HG02759 (cell line): ENCODE results near the gene MVB12B.

Experiments
- ATAC-seq: cut with Tn5 transposase; IDR thresholded peaks from one replicate; pipeline ENCODE4 v1.9.1; 2021; ENCODE audit warnings: mild to moderate bottlenecking, moderate library complexity; ENCODE audit not compliant: unreplicated experiment

The MVB12B gene

DNA sequence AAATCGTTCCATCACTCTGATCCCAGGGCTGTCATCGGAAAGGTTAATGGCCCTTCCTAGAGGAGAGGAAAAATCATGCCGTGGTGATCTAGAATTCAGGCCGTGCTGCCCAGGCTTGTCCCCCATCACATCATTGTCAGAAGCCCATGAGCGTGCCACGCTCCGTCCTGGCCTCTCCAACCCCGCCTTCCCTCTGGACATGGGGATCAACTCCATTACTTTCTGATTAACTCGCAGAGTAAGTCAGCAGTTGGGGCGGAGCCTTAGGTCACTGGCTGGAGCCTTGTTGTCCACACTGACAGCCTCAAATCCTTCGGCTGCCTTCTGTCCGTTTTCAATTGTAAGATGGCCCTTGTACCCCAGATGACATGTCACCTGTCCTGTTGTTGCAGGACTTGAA is 75.0 kb downstream of the MVB12B start:
- ATAC-seq: no peak

DNA sequence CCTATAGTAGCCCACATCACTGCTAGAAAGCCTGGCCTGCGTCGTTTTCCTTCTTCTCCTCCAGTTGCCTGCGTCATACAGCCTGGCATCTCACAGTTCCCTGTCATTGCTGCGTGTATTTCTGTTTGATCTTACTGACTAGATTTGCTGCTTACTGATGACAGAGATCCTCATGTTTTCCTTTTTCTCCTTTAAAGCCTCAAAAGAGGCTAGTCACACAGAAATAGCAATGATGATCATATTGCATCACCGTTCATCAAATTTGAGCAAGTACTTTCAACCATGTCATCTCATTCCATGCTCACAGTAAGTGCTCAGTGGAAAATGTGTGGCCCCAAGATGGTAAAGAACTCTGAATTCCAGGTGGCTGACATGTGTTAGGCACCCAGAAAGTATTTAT is 76.8 kb downstream of the MVB12B start:
- ATAC-seq: no peak

DNA sequence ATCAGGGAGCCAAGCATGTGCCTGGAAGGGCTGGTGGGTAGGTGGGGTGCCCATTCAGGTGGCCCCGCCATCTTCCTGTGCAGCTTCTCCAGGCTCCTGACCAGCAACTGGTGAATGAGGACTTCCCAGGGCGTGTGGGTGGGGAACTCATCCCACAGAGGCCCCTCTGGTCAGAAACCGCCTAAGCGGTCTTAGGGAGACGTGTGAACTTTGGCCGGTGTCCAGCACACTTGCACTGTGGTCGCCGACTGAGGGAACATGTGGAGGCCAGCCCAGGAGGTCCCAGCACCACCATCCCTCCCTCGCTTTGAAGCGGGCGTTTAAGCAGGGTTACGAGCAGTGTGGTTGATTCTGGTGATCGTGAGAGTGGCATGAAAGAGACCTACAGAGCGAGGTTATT is 77.8 kb downstream of the MVB12B start:
- ATAC-seq: no peak

DNA sequence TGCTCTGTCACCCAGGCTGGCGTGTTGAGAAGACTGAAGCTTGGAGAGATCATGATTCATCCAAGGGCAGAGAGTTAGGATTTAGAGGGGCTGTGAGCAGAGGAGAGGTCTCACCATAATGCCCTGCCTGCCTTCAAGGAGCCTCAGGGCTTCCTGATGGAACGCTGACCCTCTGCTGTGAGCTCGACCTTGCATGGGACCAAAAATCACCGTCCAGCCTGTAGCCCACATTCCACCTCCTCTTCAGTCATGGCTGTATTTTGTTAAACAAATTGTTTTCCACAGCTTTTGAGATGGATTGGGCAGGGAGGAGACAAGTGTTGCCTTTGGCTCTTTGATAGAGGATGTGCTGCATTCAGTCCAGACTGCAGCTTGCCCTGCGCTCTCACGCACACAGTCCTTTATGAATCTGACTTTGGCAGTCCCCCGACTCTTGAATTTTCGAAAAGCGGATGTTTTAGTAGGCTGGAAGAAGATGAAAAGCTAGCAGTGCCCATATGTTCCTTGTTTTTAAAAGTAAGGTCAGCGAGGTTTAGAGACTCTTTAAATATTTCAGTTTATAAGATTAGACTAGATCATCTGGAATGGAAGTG is 79.5 kb downstream of the MVB12B start:
- no peak for ATAC-seq

DNA sequence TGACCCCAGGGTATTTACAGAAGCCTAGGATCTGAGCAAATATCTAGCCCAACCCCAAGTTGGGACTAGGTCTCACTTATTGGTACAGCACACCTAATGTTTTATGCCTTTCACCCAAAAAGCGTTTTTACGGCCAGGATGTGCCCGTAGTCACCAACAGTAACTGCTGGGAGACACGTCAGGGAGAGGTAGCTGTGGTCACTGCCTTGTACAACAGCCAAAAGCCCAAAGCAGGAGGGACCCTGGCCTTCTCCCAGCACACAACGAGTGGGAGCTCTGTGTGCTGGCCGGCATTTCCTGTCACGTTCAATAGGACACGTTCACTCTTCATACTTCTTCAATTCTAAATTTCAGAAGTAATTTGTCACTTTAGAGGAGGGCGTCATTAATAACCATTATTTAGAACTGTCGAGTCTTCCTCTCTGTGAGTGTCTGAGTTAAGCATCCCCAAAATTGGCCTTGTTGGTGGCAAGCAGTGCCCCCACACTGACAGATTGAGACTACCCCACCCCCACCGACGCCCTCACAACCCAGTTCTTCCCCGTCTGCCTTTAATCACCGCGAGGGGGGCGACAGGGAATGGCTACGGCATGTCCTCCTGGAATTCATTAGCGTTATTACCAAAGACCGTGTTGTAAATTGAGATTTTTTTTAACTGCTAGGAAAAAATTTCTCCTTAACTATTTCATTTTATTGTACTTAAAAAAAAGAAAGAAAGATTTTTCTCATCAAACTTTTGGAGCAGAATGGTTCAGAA is 80.7 kb downstream of the MVB12B start:
- no peak for ATAC-seq

DNA sequence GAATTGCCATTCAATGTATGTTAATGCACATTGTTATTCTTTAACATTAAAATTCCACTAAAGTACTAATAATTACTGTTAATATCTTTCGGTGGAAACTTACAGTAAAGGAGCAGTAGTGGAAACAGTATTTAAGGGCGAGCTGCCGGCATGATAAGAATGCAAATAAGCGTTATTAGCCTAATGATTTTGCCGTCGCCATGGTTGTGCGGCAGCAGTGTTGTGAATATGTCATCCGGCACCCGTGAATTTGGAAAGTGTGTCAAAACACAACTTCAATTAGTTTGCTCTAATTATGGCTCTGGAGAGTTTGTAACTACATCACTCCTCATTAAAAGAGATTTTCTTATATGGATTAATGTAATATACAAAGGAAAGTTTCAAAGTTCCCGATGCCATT is 81.4 kb downstream of the MVB12B start:
- no peak for ATAC-seq

DNA sequence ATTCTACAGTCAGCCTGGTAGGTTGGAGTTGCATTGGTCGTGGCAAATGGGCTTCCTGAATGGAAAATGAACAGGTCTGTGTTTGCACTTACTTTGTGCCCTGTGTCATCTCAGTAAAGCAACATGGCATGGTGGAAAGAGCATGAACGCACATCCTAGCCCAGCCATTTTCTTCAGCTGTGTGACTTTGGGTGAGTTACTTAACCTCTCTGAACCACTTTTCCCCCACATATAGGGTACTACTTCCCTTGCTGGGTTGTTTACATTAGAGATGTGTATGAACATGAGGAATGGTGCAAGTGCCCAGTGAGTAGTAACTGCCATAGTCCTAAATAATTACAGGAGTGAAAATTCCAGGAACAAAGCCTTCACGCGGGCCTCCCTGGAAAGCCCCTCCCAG is 83.6 kb downstream of the MVB12B start:
- ATAC-seq: no peak

DNA sequence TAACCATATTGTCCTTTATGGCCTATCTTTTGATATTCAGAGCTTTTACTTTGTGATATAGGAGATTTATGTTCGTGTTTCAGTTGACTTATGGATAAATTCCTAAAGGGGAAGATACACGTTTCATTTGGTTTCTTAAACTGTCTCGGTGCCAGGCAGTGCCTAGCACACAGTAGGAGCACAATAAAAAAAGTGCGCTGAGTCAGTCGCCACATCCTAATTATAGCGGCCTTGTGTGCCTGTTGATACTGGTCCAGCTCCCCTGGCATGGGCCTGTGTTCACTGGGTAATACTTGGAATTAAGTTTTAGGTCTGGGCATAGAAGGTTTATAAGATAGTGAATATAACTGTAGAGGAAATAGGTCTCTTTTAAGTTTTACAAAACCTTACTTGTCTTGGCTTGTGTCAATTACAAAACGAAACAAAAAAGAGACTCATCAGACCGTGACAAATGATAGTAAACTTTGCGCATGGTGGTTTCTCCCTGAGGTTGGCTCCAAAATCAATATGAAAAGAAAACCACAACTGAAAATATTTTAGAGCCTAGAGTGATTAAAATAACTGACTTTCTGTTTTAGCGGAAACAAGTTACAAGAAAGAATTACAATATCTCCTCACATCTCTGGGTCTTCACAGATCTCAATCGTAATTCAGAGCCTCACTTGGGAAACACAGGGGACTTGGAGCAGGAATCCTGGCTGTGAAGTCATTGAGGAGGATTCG is 84.8 kb downstream of the MVB12B start:
- ATAC-seq: no peak

DNA sequence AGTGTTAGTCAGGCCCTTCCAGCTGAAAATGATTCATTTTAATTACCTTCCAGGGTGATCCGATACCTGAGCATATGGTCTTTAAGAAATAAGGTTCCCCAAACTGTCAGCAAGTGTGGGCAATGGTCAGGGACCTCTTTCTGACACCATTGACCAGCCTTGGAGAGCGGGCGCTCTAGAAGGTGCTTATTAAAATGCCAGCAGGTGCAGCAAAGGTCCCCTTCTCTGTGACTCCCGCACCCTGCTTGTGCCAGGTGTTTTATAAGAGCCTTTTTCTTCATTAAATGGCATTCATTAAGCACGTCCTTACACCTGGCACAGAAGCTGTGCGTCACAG is 85.3 kb downstream of the MVB12B start:
- no peak for ATAC-seq

DNA sequence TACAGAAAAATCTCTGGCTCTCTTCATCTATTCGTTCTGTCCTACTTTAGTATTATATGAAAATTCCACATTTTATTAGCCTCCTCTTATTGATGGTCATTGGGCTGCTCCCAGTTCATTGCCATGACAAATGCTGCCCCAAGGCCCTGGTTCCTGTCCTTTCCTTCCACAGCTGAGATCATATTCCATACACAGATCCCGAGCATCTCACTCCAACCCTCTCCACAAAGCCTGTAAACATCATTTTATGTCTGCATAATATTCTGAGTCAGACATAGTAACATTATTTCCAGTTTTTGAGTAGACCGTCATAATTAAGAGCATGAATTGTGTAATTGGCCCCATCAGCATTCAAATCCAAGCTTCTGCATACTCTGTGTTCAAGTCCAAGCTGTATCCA is 86.3 kb downstream of the MVB12B start:
- no peak for ATAC-seq

DNA sequence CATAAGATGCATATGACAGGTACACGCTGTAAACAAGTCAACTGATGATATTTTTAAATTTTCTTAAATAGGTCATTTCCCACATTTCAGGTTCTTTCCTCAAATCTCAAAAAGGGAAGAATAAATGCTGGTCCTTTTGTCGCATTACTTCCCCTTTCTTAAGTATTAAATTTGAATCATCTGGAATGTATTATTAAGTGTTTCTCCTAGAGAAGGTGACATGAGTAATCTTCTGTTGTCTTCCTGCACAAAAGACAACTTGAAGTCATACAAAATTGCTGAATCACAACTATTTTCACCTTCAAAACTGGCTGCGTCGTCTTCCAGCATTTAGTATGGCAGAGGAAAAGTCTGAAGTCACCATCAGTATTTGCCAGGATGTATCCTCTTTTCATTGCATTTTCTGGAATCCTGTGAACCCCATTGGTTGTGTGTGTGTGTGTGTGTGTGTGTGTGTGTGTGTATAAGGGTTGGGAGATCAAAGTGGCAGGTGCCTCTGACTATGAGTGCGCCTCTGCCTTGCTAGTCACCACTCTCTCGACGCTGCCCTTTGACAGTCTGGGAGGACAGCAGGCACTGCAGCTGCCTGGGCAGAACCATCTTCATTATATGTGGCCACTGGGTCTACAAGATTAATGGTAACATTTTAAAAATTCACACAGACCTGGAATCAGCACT is 86.9 kb downstream of the MVB12B start:
- no peak for ATAC-seq

DNA sequence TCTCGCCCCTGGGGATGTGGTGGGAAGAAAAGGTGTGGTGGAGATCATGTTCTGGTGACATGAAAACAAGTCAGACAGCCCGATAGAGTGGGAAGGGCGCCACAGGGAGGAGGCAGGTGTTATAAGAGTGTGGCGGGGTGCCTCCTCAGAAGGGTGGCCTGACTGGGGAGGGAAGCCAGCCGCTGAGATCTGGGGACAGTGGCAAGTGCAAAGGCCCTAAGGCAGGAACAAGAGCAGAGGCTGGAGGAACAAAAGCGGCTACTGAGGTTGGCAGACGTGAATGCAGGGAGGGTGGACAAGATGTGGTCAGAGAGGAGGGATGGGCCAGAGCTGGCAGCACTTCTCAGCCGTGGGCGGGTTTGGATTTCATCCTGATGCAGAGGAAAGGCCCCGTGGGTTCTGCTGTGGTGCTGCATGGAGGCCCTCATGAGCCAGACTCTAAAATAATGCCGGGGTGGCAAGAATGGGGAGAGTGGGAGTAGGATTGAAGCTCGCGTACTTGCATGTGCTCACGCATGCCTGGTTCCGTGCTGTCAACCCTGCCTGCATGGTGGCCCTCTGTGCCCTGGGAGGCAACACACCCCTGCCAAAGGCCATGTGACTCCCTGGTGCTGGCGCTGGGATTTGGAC is 89.2 kb downstream of the MVB12B start:
- ATAC-seq: no peak

DNA sequence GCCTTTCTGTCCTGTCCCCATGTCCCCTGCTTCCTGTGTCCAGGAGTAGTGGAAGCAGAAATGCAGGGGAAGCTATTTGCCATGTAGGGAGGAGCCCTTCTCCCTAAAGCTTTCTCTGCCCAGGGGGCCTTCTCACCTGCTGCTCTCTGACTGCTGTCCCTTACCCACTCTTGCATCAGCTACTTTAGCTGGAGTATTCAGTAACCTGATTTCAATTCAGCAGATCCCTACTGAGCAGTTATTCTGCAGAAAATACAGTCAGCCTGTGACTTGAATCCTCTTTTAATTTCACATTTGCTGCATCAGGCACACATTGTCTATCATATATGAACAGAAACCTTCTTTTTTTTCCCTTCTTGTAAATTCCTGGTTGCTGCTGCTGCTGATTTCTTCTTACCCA is 90.4 kb downstream of the MVB12B start:
- ATAC-seq: no peak

DNA sequence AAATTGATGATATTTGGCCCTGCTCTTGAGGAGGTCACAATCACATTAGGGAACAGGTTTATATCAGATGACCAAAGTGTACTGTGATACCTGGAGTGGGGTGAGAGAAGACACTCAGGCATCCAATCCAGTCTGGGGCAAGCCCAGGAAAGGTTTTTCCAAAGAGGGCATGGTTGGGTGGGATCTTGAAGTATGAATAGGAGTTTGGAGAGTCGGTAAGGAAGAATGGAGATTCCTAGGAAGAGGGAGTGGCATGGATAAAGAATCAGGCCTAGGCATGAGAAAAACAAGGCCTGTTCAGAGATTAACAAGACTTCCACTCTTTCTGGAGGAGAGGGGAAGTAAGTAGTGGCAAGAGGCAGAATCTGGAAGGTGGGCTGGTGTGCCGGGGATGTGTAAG is 91.1 kb downstream of the MVB12B start:
- ATAC-seq: no peak

DNA sequence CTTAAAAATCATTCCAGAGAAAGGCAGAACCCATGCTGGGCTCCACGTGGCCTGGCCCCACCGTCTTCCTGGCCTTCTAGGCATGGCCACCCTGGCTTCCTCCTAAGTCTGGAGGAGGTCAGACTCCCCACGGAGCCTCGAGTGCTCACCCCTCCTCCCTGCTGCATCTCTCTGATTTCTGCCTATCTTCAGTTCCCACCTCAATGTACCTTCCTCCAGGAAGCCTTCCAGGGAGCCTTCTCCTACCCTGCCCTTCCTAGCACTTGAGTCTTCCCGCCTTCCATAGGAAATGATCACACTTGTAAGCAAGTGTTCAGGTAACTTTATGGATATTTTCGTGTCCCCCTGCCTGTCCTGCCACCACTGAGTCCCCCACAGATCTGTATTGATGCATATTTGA is 92.0 kb downstream of the MVB12B start:
- no peak for ATAC-seq

DNA sequence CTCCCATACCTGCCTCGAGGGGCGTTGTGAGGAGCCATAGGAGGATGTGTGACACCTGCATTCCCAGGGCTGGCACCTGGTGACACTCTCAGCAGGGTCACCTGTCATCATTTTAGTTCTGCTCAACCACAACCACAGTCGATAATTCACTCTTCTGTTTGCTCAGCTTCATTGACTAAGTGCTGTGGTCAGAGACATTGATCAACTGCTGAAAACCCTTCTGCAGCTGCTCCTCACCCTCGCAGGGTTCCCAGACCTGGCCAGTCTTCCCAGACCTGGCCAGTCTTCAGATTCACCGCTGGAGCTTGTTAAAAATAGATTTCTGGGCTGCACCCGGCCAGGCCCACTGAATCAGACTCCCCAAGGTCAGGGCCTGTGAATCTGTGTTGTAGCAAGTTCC is 92.8 kb downstream of the MVB12B start:
- no peak for ATAC-seq

DNA sequence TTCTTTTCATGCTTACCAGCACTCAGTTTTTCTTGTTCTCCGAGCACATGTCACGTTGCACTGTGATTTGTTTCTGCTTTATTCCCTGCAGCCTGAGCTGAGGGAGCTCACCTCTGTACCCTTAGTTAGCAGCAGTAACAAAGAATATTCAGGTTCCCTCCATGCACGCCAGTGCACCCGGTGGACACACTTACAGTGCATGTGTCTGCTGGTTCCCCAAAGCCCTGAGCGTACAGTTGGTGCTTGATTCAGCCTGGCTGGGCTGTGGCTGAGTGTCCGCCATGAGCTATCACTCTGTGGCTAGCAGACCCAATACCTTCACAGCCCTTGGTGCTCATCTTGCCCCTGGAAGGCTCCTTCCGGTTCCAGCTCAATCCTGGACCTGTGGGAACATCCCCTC is 93.5 kb downstream of the MVB12B start:
- no peak for ATAC-seq

DNA sequence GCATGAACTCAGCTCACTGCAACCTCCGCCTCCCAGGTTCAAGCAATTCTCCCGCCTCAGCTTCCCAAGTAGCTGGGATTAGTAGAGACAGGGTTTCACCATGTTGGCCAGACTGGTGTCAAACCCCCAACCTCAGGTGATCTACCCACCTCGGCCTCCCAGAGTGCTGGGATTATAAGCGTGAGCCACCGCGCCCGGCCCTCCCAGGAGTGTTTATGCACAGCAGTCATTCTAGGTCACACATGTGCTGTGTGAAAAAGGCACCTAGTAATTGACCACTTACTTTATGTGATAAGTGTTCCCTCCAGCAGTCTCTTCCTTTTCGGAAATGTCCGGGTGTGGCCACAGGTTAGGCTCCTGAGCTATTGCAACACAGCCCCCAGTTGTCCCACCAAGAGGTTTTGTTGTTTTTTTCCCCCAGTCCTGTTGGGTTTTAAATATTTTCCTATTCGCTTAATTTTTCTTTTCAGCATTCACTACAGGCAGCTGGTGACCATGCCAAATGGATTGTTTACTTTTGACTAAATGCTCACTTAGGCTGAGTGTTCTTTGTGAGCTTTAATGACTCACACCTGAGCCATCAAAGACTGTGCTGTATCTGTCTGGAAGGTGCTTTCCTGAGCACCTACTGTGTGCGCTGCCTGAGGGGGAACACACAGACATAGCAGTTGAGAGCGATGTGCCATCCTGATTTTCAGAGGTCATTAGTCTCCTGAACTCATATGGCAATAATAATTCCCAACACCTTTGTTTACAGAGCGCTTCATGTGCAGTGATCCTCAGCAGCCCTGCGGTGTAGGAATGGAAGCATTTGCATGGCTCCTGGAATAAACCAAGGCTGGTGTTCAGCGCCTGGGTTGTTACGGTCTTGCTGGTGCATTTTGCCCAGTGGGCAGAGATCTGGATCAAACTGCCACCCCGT is 94.3 kb downstream of the MVB12B start:
- no peak for ATAC-seq

DNA sequence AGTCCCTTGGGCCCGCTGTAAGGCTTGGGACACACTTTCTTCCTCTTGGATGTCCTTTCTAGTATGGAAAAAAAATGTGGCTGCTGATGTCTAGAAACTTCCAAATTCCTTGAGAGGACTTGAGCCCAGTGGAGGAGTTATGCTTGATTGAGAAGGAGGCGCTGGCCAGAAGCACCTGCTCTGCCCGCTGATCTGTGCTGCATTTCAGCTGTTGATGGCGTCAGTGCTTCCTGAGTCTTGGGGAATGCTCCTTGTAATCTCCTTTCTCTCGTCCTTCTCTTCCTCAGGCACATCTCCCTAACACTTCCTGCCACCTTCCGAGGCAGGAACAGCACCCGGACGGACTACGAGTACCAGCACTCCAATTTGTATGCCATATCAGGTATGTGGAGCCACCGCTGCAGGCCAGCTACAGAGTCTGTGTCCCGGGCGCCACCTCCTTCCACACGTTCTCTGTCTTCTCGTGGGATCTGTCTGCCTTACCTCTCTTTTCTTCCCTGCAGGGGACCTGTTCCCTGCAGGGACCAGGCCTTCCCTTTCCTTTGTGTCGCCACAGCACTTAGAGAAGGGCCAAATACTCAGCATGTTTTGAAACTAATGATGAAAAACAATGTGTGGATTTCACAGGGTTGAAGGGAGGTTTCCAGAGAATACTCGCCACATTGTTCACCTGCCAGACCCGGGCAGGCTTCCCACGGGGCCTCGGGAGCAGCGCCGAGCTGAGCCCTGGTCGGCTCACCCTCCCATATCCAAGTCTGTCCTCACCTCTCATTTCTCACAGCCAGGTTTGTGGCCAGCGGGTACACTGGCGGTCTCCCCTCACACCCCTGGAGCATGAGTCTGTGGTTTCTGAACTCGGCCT is 95.2 kb downstream of the MVB12B start:
- no peak for ATAC-seq
